GM23248 (cell line): ENCODE results near the gene SLC16A3.

Source experiments
- EZH2 ChIP-seq: fragments of 200-600 bp; sonication (generic); IDR thresholded peaks from 2 replicates; pipeline ENCODE4 v1.6.1; 2018; ENCODE audit warnings: antibody characterized with exemption, mild to moderate bottlenecking; ENCODE audit not compliant: insufficient read depth, poor library complexity, severe bottlenecking
- EZH2phosphoT487 ChIP-seq: fragments of 200-600 bp; sonication (generic); IDR thresholded peaks from 2 replicates; pipeline ENCODE4 v1.6.1; 2018; ENCODE audit warnings: antibody characterized with exemption, moderate library complexity, mild to moderate bottlenecking, low read depth; ENCODE audit not compliant: insufficient read depth

DNA sequence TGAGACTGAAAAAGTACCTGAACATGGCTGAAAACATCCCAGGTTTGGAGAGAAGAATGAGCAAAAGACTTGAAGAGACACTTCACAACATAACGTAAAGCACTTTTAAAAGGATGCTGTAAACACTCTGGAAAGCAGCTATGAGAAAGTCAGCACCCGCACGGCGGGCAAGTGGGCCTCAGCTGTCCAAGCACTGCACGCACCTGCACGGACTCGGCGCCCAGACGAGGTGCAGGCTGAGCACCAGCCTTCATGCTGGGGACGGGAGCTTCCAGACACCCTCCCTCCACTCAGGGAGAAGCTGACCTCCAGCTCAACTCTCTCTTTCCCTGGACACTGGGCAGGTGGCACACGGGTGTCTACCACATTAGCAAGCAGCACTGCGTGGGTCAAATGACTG lies 29.3 kb upstream of the SLC16A3 start:
- TF ChIP-seq EZH2phosphoT487 (no peak), EZH2 (no peak)
